Measurements from ENCODE around the gene PCYT2.

The PCYT2 gene

GRCh38 chr17:81885454-81885853, 25.7 kb downstream of the PCYT2 start:
- no peak overlapping the region for H3K4me3 ChIP-seq (ENCODE audit: low read depth, low read length)
- H3K36me3 ChIP-seq (replicated peaks): peaks cover 67% of the 10 kb centered on the region
- TF ChIP-seq, protein P1, sequence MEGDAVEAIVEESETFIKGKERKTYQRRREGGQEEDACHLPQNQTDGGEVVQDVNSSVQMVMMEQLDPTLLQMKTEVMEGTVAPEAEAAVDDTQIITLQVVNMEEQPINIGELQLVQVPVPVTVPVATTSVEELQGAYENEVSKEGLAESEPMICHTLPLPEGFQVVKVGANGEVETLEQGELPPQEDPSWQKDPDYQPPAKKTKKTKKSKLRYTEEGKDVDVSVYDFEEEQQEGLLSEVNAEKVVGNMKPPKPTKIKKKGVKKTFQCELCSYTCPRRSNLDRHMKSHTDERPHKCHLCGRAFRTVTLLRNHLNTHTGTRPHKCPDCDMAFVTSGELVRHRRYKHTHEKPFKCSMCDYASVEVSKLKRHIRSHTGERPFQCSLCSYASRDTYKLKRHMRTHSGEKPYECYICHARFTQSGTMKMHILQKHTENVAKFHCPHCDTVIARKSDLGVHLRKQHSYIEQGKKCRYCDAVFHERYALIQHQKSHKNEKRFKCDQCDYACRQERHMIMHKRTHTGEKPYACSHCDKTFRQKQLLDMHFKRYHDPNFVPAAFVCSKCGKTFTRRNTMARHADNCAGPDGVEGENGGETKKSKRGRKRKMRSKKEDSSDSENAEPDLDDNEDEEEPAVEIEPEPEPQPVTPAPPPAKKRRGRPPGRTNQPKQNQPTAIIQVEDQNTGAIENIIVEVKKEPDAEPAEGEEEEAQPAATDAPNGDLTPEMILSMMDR (IDR thresholded peaks at IDR 0.05; ENCODE audit: low read depth, low read length, missing control alignments): no peak
- no peak for DNase-seq
- in situ Hi-C loops (cut with HindIII; ENCODE audit: low pct_ligation_motif_present, low sequenced_read_pairs): no loop called here
- no peaks in the 10 kb centered on the region for H3K27me3 ChIP-seq (replicated peaks)
- H3K27ac ChIP-seq: no peak overlapping the region

GRCh38 chr17:81884968-81885367, 26.2 kb downstream of the PCYT2 start:
- DNase-seq: no peak
- in situ Hi-C loops (cut with HindIII; ENCODE audit: low pct_ligation_motif_present, low sequenced_read_pairs): no loop called here
- peaks cover 67% of the 10 kb centered on the region for H3K36me3 ChIP-seq (replicated peaks)
- TF ChIP-seq, protein P1 (IDR thresholded peaks at IDR 0.05; ENCODE audit: low read depth, low read length, missing control alignments): no peak
- no peak overlapping the region for H3K27ac ChIP-seq
- H3K27me3 ChIP-seq (replicated peaks): no peaks in the 10 kb centered on the region
- H3K4me3 ChIP-seq (ENCODE audit: low read depth, low read length): no peak overlapping the region

DNA sequence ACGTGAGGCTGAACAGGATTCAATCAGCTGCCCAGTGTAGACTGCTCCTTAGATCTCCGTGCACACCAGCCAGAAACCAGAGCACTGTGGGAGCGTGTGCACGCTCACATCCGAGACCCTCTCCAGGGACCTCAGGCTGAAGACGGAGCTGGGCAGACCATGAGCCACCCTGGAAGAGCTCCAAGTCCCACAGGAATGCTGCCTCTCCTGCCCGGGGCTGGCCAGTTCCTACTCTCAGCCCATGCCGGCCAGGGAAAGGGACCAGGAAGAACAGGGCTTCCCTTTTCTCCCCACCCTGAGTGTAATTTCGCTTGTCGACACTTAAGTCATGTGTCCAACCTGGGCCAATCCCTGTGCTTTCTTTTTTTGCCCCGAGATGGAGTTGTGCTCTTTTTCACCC, 26.7 kb downstream of the PCYT2 start:
- H3K27me3 ChIP-seq (replicated peaks): no peaks in the 10 kb centered on the region
- TF ChIP-seq, protein P1 (IDR thresholded peaks at IDR 0.05; ENCODE audit: low read depth, low read length, missing control alignments): no peak
- H3K4me3 ChIP-seq (ENCODE audit: low read depth, low read length): no peak overlapping the region
- in situ Hi-C loops (cut with HindIII; ENCODE audit: low pct_ligation_motif_present, low sequenced_read_pairs): no loop called here
- H3K36me3 ChIP-seq (replicated peaks): peaks cover 64% of the 10 kb centered on the region
- no peak for DNase-seq
- H3K27ac ChIP-seq: no peak overlapping the region

DNA sequence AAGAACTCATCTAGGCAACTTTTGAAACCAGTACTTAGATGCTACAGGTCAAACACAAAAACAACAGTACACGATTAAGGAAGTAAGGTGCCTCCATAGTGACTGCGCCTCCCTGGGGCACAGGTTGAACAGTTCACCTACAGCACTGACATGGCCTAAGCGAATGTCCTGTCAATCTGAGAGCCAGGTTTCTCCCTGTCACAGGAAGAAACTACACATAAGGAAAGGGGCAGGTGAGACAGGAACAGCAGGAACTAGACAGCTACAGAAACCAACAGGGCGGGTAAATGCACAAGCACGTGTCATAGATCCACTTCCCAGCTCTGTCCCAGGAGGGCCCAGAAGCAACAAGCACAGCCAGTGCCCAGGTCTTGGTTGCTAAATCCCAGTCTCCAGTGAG, 32.1 kb downstream of the PCYT2 start:
- Histone ChIP-seq H3K27me3 (replicated peaks) (no peaks in the 10 kb centered on the region), H3K4me3 (ENCODE audit: low read depth, low read length) (no peak overlapping the region), H3K36me3 (replicated peaks) (peaks cover 18% of the 10 kb centered on the region), H3K27ac (no peak overlapping the region)
- in situ Hi-C loops (cut with HindIII; ENCODE audit: low pct_ligation_motif_present, low sequenced_read_pairs): no loop called here
- TF ChIP-seq, protein P1 (IDR thresholded peaks at IDR 0.05; ENCODE audit: low read depth, low read length, missing control alignments): no peak
- no peak for DNase-seq

- Histone ChIP-seq H3K4me3 (ENCODE audit: low read depth, low read length) (no peak overlapping the region), H3K27me3 (replicated peaks) (no peaks in the 10 kb centered on the region), H3K36me3 (replicated peaks) (peaks cover 11% of the 10 kb centered on the region), H3K27ac (no peak overlapping the region)
- TF ChIP-seq, protein P1 (IDR thresholded peaks at IDR 0.05; ENCODE audit: low read depth, low read length, missing control alignments): no peak
- no peak for DNase-seq
- in situ Hi-C loops (cut with HindIII; ENCODE audit: low pct_ligation_motif_present, low sequenced_read_pairs): no loop called here
Observed at GRCh38 chr17:81878294-81878693, 32.9 kb downstream of the PCYT2 start.

GRCh38 chr17:81877569-81877968, 33.6 kb downstream of the PCYT2 start:
- in situ Hi-C loops (cut with HindIII; ENCODE audit: low pct_ligation_motif_present, low sequenced_read_pairs): no loop called here
- no peak overlapping the region for H3K27ac ChIP-seq
- no peak for DNase-seq
- TF ChIP-seq, protein P1 (IDR thresholded peaks at IDR 0.05; ENCODE audit: low read depth, low read length, missing control alignments): no peak
- peaks cover 10% of the 10 kb centered on the region for H3K36me3 ChIP-seq (replicated peaks)
- H3K27me3 ChIP-seq (replicated peaks): no peaks in the 10 kb centered on the region
- H3K4me3 ChIP-seq (ENCODE audit: low read depth, low read length): no peak overlapping the region
